ENCODE results near the gene IKZF2.

The IKZF2 gene

DNA sequence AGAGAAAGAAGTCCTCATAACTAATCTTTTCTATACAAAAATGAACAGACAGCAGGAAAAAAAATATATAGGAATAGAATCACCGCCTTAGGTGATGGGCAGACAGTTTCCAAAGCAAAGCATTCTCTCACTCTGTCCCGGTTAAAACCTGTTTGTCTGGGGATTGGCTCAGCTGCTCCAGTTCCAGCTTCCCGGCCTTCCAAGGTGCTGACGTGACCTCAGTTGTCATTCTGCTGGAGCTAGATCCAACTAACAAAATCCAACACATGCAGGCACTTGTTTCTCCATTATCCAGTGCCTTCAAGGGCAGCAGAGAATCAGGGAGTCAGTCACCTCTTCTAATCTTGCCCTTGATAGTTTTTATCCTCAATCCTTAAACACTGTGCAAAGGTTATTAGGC is 52.8 kb downstream of the IKZF2 start:
- DNase-seq, result no peak
- no peaks in the 10 kb centered on the region for H3K36me3 ChIP-seq
- no peaks in the 10 kb centered on the region; the same call in none of the 2 replicates for H3K27me3 ChIP-seq
- no peaks in the 10 kb centered on the region for H3K9me3 ChIP-seq
- H3K4me1 ChIP-seq, result no peaks in the 10 kb centered on the region
- TF ChIP-seq, protein P1, sequence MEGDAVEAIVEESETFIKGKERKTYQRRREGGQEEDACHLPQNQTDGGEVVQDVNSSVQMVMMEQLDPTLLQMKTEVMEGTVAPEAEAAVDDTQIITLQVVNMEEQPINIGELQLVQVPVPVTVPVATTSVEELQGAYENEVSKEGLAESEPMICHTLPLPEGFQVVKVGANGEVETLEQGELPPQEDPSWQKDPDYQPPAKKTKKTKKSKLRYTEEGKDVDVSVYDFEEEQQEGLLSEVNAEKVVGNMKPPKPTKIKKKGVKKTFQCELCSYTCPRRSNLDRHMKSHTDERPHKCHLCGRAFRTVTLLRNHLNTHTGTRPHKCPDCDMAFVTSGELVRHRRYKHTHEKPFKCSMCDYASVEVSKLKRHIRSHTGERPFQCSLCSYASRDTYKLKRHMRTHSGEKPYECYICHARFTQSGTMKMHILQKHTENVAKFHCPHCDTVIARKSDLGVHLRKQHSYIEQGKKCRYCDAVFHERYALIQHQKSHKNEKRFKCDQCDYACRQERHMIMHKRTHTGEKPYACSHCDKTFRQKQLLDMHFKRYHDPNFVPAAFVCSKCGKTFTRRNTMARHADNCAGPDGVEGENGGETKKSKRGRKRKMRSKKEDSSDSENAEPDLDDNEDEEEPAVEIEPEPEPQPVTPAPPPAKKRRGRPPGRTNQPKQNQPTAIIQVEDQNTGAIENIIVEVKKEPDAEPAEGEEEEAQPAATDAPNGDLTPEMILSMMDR (IDR thresholded peaks at IDR 0.05; ENCODE audit: low read depth, low read length), result no peak
- no peak overlapping the region for H3K4me3 ChIP-seq (ENCODE audit: low read depth, low read length)

DNA sequence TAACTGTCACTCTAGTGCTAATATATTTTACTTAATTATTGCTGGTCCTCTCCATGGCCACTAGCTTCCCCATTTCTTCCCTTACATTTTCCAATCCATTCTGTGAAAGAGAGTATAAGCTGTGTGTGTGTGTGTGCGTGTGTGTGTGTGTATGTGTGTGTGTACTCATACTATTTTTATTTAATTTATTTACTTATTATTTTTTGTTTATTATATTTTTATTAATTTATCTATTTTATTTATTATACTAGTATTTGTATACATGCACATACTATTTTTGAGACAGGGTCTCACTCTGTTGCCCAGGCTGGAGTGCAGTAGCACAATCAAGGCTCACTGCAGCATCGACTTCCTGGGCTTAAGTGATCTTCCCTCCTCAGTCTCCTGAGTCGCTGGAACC is 59.6 kb downstream of the IKZF2 start:
- no peak overlapping the region for H3K4me3 ChIP-seq (ENCODE audit: low read depth, low read length)
- H3K36me3 ChIP-seq, result no peaks in the 10 kb centered on the region
- no peaks in the 10 kb centered on the region for H3K9me3 ChIP-seq
- TF ChIP-seq, protein P1 (IDR thresholded peaks at IDR 0.05; ENCODE audit: low read depth, low read length), result no peak
- no peaks in the 10 kb centered on the region for H3K27me3 ChIP-seq
- DNase-seq, result no peak
- H3K4me1 ChIP-seq, result no peaks in the 10 kb centered on the region

DNA sequence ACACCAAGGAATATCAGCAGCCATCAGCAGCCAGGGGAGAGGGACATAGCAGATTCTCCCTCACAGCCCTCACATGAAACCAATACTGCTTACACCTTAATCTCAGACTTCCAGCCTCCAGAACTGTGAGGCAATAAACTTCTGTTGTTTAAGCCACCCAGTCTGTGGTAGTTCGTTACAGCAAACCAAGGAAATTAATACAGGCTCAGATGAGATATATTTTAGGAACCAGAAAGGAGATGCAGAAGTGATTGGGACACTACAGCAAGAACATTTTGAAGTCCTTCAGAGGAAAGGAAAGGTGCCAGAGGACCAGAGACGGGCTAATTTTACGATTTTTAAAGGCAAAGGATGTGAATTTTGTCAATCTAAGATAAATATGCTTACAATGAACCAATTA is 60.6 kb downstream of the IKZF2 start:
- H3K36me3 ChIP-seq, result no peaks in the 10 kb centered on the region
- TF ChIP-seq, protein P1 (IDR thresholded peaks at IDR 0.05; ENCODE audit: low read depth, low read length), result no peak
- DNase-seq, result no peak
- no peaks in the 10 kb centered on the region for H3K9me3 ChIP-seq
- no peaks in the 10 kb centered on the region for H3K4me1 ChIP-seq
- no peaks in the 10 kb centered on the region; the same call in 1 of the 2 replicates for H3K27me3 ChIP-seq
- H3K4me3 ChIP-seq (ENCODE audit: low read depth, low read length), result no peak overlapping the region

DNA sequence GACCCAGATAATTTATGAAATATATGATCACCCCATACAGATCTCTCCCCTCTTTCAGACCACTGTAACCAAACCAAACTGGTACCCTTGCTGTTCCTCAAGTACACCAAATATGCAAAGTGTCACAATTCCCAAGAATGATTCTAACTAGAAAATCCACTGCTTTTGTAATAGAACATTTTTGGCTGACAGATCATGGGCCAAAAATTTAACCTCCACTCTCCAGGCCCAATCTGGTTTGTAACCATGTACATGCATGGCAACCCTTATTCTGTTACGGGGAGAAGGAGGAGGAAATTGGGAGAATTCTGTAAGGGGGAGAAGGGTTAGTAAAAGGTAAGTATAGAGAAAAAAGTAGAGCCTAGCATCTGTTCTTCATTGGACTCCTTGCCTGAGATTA is 62.0 kb downstream of the IKZF2 start:
- TF ChIP-seq, protein P1 (IDR thresholded peaks at IDR 0.05; ENCODE audit: low read depth, low read length), result no peak
- H3K4me1 ChIP-seq, result no peaks in the 10 kb centered on the region
- no peak for DNase-seq

DNA sequence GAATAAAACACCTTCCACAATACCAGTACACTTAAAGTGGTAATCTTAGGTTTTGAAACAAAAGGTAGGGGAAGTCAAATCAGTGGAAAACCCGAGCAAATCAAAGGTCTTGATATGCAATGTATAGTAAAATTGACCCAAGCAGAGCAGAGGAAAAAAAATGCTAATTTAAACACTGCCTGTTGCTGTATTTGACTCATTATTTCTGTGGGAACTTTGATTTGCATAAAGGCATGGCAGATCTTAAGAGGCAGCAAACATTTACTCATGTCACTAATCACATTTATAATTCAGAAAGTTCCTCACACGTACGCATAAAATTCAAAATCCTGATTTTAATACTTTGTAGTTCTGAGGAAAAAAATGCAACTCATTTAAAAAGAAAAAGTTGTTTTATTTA is 64.4 kb downstream of the IKZF2 start:
- Histone ChIP-seq H3K9me3 (no peaks in the 10 kb centered on the region), H3K4me3 (ENCODE audit: low read depth, low read length) (no peak overlapping the region), H3K4me1 (no peaks in the 10 kb centered on the region), H3K36me3 (no peaks in the 10 kb centered on the region), H3K27me3 (no peaks in the 10 kb centered on the region; the same call in 1 of the 2 replicates)
- no peak for DNase-seq
- TF ChIP-seq, protein P1 (IDR thresholded peaks at IDR 0.05; ENCODE audit: low read depth, low read length), result no peak

More for the DNA sequence above, 62.0 kb downstream of the IKZF2 start:
- no peaks in the 10 kb centered on the region for H3K9me3 ChIP-seq
- H3K36me3 ChIP-seq, result no peaks in the 10 kb centered on the region
- H3K4me3 ChIP-seq (ENCODE audit: low read depth, low read length), result no peak overlapping the region
- H3K27me3 ChIP-seq, result no peaks in the 10 kb centered on the region; the same call in 1 of the 2 replicates

DNA sequence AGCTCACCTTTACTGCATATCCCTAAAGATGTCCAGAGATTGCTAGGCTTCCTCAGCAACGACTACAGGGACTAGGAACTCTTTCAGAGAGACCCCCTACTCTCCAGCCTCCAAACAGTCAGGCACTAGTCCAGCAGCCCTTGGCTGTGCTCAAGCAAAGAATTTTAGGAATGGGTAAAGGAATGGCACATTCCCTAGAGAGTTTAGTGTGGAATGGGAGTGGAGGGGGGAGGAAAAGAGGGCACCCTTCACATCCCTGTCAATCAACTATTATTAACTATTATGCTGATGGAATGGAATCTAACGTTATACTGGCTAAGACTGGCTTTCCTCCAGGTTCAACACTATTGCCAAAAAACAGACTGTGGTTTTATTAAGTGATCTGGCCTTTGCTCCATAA is 64.8 kb downstream of the IKZF2 start:
- no peak for DNase-seq
- Histone ChIP-seq H3K27me3 (no peaks in the 10 kb centered on the region; the same call in 1 of the 2 replicates), H3K9me3 (no peaks in the 10 kb centered on the region), H3K36me3 (no peaks in the 10 kb centered on the region), H3K4me3 (ENCODE audit: low read depth, low read length) (no peak overlapping the region), H3K4me1 (no peaks in the 10 kb centered on the region)
- TF ChIP-seq, protein P1 (IDR thresholded peaks at IDR 0.05; ENCODE audit: low read depth, low read length), result no peak
